Stimulated activated CD4-positive, alpha-beta T cell treated with anti-CD3 and anti-CD28 coated beads, Interleukin-4, amount 100 ng/mL, for 1 hour (primary cell): ENCODE measurements around the gene SLC10A2.
"Not testable (repeated sequence)": the region's sequence is repeated elsewhere in the genome, so short reads cannot be mapped to it uniquely, and the experiment has no call there.

Experiments used
- DNase-seq: peaks from one replicate; pipeline ENCODE4 v3.0.0-alpha.2; 2020

The SLC10A2 gene

GRCh38 chr13:103066079-103066780 lies at the start of gene SLC10A2:
Gene SLC10A2 (minus strand): TSS chr13:103066417. CDS start chr13:103066249, 168 bp downstream.
- no peak for DNase-seq

- no peak for DNase-seq
These were observed 41.4 kb upstream of the SLC10A2 start for GRCh38 chr13:103107580-103107979.

GRCh38 chr13:103104340-103104739 lies 38.1 kb upstream of the SLC10A2 start:
- DNase-seq = no peak

- not testable (repeated sequence) for DNase-seq
These were observed 37.2 kb upstream of the SLC10A2 start for GRCh38 chr13:103103456-103103855.

GRCh38 chr13:103102482-103102881 lies 36.3 kb upstream of the SLC10A2 start:
- DNase-seq = no peak

- DNase-seq = no peak
These were observed 35.7 kb upstream of the SLC10A2 start for GRCh38 chr13:103101901-103102300.

- no peak for DNase-seq
These were observed 35.3 kb upstream of the SLC10A2 start for GRCh38 chr13:103101500-103101899.

GRCh38 chr13:103100830-103101229 lies 34.6 kb upstream of the SLC10A2 start:
- DNase-seq = no peak

- DNase-seq = no peak
These were observed 33.6 kb upstream of the SLC10A2 start for GRCh38 chr13:103099722-103100293.

- DNase-seq = no peak
These were observed 32.3 kb upstream of the SLC10A2 start for GRCh38 chr13:103098535-103098934.

GRCh38 chr13:103097366-103097928 lies 31.2 kb upstream of the SLC10A2 start:
- no peak for DNase-seq

GRCh38 chr13:103093649-103094048 lies 27.4 kb upstream of the SLC10A2 start:
- not testable (repeated sequence) for DNase-seq

- no peak for DNase-seq
These were observed 21.1 kb upstream of the SLC10A2 start for GRCh38 chr13:103087275-103087674.

GRCh38 chr13:103081435-103081834 lies 15.2 kb upstream of the SLC10A2 start:
- no peak for DNase-seq

- DNase-seq = no peak
These were observed 11.9 kb upstream of the SLC10A2 start for GRCh38 chr13:103078158-103078557.

- DNase-seq = no peak
These were observed 2.6 kb upstream of the SLC10A2 start for GRCh38 chr13:103068836-103069235.

GRCh38 chr13:103067751-103068555 lies 1.7 kb upstream of the SLC10A2 start:
- DNase-seq = no peak

- DNase-seq = no peak
These were observed 646 bp upstream of the SLC10A2 start for GRCh38 chr13:103066781-103067345.

GRCh38 chr13:103063376-103063775 lies 2.8 kb downstream of the SLC10A2 start:
- DNase-seq = no peak

GRCh38 chr13:103062079-103062478 lies 4.1 kb downstream of the SLC10A2 start:
- DNase-seq = no peak

- no peak for DNase-seq
These were observed 10.2 kb downstream of the SLC10A2 start for GRCh38 chr13:103056008-103056407.

GRCh38 chr13:103055166-103055565 lies 11.1 kb downstream of the SLC10A2 start:
- no peak for DNase-seq

- DNase-seq = no peak
These were observed 19.5 kb downstream of the SLC10A2 start for GRCh38 chr13:103046676-103047075.
